Gastroesophageal sphincter (tissue), 4 donors: Measurements from ENCODE around the gene SMIM7. TPM values are rescaled to one million over a fixed set of nuclear protein-coding genes. Genes with fewer than 3 reads are reported as not detected.
A peak's percentile ranks its signal among the peaks of the same experiment; 100 is the strongest.
"Not testable (repeated sequence)": the region's sequence is repeated elsewhere in the genome, so short reads cannot be mapped to it uniquely, and the experiment has no call there.

Experiments
- ATAC-seq: fragments of 150-250 bp; one replicate; pipeline ENCODE4 v1.9.1; 2016; ENCODE audit warnings: mild to moderate bottlenecking, moderate library complexity
- H3K27ac ChIP-seq, 4 donors: fragments of 200-600 bp; sonication (generic) in 3 of 4; 1 replicate in 3 of 4; 2 replicates in 1 of 4; pipeline ENCODE4 v1.5.1; 2016 to 2019
- H3K27me3 ChIP-seq: fragments of 200-600 bp; sonication (generic); one replicate; pipeline ENCODE4 v1.5.1; 2019
- H3K36me3 ChIP-seq, 2 donors: fragments of 200-600 bp; sonication (generic); one replicate each; pipeline ENCODE4 v1.5.1; 2019; ENCODE audit warnings: control low read depth in 1 of 2
- H3K4me1 ChIP-seq, 3 donors: fragments of 200-600 bp; sonication (generic); 1 replicate in 2 of 3; 2 replicates in 1 of 3; pipeline ENCODE4 v1.5.1; 2016 to 2019; ENCODE audit warnings: control low read depth in 2 of 3
- H3K4me3 ChIP-seq, 2 donors: fragments of 200-600 bp; sonication (generic); one replicate each; pipeline ENCODE4 v1.5.1; 2019; ENCODE audit warnings: mild to moderate bottlenecking in 1 of 2, moderate library complexity in 1 of 2
- H3K9me3 ChIP-seq, 3 donors: fragments of 200-600 bp; sonication (generic); one replicate each; pipeline ENCODE4 v1.5.1; 2017 to 2019; ENCODE audit warnings: control low read depth in 2 of 3
- EP300 ChIP-seq: sonication (generic); formaldehyde crosslinking; IDR thresholded peaks from one replicate; pipeline ENCODE4 v1.6.1; 2017; ENCODE audit warnings: antibody characterized with exemption, mild to moderate bottlenecking
- POLR2A ChIP-seq, 2 donors: fragments of 450-650 bp; IDR thresholded peaks; one replicate each; pipeline ENCODE4 v1.6.1; 2017; ENCODE audit warnings: antibody characterized with exemption in 2 of 2, mild to moderate bottlenecking in 2 of 2, moderate library complexity in 1 of 2
- POLR2AphosphoS5 ChIP-seq: sonication (generic); formaldehyde crosslinking; IDR thresholded peaks from one replicate; pipeline ENCODE4 v1.6.1; 2017; ENCODE audit warnings: antibody characterized with exemption
- WGBS, 2 donors: methylation state at CpG; one replicate each; pipeline ENCODE4 v1.1.5; 2018; ENCODE audit warnings: low coverage in 1 of 2; 5-methylcytosine and 5-hydroxymethylcytosine counted together
- total RNA-seq, 4 donors: library from RNA; depleted of rRNA; stranded (reverse); fragments of >200 nt; gene quantifications; one replicate each; pipeline ENCODE4 v1.1.0, GENCODE V29; 2016
- TF ChIP-seq, protein P1 (sequence below), 4 experiments: fragments of 200-600 bp in 2 of 4; fragments of 450-650 bp in 2 of 4; sonication (generic) in 1 of 4; IDR thresholded peaks; one replicate each; pipeline ENCODE4 v1.5.1; 2017 to 2019; ENCODE audit warnings: antibody characterized with exemption in 4 of 4, mild to moderate bottlenecking in 2 of 4, moderate library complexity in 2 of 4

Gene SMIM7
- total RNA-seq, 4 donors from 2014 or later, result 73.4 to 112 (median 86.0) TPM

GRCh38 chr19:16654627-16655026 is 5.3 kb downstream of the SMIM7 start:
- 76 to 86% methylated on average over 2 to 3 of the region's 3 CpGs for WGBS, 2 donors
- peaks cover 0 to 90% of the 10 kb centered on the region in 2 donors for H3K36me3 ChIP-seq
- no peak overlapping the region for H3K4me3 ChIP-seq
- H3K9me3 ChIP-seq, result no peaks in the 10 kb centered on the region
- TF ChIP-seq, protein P1, sequence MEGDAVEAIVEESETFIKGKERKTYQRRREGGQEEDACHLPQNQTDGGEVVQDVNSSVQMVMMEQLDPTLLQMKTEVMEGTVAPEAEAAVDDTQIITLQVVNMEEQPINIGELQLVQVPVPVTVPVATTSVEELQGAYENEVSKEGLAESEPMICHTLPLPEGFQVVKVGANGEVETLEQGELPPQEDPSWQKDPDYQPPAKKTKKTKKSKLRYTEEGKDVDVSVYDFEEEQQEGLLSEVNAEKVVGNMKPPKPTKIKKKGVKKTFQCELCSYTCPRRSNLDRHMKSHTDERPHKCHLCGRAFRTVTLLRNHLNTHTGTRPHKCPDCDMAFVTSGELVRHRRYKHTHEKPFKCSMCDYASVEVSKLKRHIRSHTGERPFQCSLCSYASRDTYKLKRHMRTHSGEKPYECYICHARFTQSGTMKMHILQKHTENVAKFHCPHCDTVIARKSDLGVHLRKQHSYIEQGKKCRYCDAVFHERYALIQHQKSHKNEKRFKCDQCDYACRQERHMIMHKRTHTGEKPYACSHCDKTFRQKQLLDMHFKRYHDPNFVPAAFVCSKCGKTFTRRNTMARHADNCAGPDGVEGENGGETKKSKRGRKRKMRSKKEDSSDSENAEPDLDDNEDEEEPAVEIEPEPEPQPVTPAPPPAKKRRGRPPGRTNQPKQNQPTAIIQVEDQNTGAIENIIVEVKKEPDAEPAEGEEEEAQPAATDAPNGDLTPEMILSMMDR (IDR thresholded peaks at IDR 0.05), result no peak
- TF ChIP-seq EP300 (no peak), POLR2AphosphoS5 (no peak), POLR2A (IDR thresholded peaks at IDR 0.05) (no peak)
- no peaks in the 10 kb centered on the region for H3K27me3 ChIP-seq
- ATAC-seq, result no peak
- H3K27ac ChIP-seq, result peak overlapping the region in 1 of 4 donors; percentile 65
- H3K4me1 ChIP-seq, result peaks cover 0 to 81% (median 10%) of the 10 kb centered on the region in 3 donors

- Histone ChIP-seq H3K27me3 (no peaks in the 10 kb centered on the region), H3K4me3 (no peak overlapping the region), H3K9me3 (no peaks in the 10 kb centered on the region), H3K4me1 (peaks cover 0 to 82% (median 6%) of the 10 kb centered on the region in 3 donors), H3K36me3 (peaks cover 0 to 95% of the 10 kb centered on the region in 2 donors), H3K27ac (peak overlapping the region in 2 of 4 donors; percentile 65 to 68)
- 93 to 100% methylated on average over 3 of the region's 3 CpGs for WGBS, 2 donors
- TF ChIP-seq POLR2AphosphoS5, result no peak
- no peak for TF ChIP-seq POLR2A (IDR thresholded peaks at IDR 0.05)
- no peak for TF ChIP-seq EP300
- TF ChIP-seq, protein P1 (IDR thresholded peaks at IDR 0.05), result no peak
- ATAC-seq, result no peak
These were observed 5.8 kb downstream of the SMIM7 start for GRCh38 chr19:16654140-16654539.

GRCh38 chr19:16652854-16653253 is 7.1 kb downstream of the SMIM7 start:
- no peaks in the 10 kb centered on the region for H3K27me3 ChIP-seq
- H3K27ac ChIP-seq, result peak overlapping the region in 3 of 4 donors; percentile 50 to 68 (median 65)
- no peak for ATAC-seq
- TF ChIP-seq, protein P1 (IDR thresholded peaks at IDR 0.05), result no peak
- no peak for TF ChIP-seq EP300
- no peak for TF ChIP-seq POLR2A (IDR thresholded peaks at IDR 0.05)
- TF ChIP-seq POLR2AphosphoS5, result no peak
- no peak overlapping the region for H3K4me3 ChIP-seq
- WGBS, 2 donors, result 36 to 53% methylated on average over 6 to 7 of the region's 7 CpGs
- H3K36me3 ChIP-seq, result peaks cover 0 to 94% of the 10 kb centered on the region in 2 donors
- no peaks in the 10 kb centered on the region for H3K9me3 ChIP-seq
- peaks cover 0 to 73% (median 0%) of the 10 kb centered on the region in 3 donors for H3K4me1 ChIP-seq

- 75 to 88% methylated on average over 6 of the region's 8 CpGs for WGBS, 2 donors
- ATAC-seq, H3K9me3 ChIP-seq, H3K4me3 ChIP-seq, H3K27me3 ChIP-seq: not testable (repeated sequence)
- peaks cover 0 to 60% (median 0%) of the 10 kb centered on the region in 3 donors for H3K4me1 ChIP-seq
- H3K36me3 ChIP-seq, result peaks cover 0 to 94% of the 10 kb centered on the region in 2 donors
- peak overlapping the region in 2 of 4 donors; percentile 65 to 68 for H3K27ac ChIP-seq
These were observed 8.3 kb downstream of the SMIM7 start for GRCh38 chr19:16651421-16652188.

- TF ChIP-seq, protein P1 (IDR thresholded peaks at IDR 0.05), result no peak
- Histone ChIP-seq H3K27ac (no peak overlapping the region), H3K4me1 (peaks cover 0 to 53% (median 0%) of the 10 kb centered on the region in 3 donors), H3K36me3 (peaks cover 0 to 94% of the 10 kb centered on the region in 2 donors), H3K4me3 (no peak overlapping the region), H3K9me3 (no peaks in the 10 kb centered on the region), H3K27me3 (no peaks in the 10 kb centered on the region)
- no peak for ATAC-seq
- WGBS, 2 donors, result 77% methylated on average over 2 of the region's 2 CpGs; no CpG with 5 or more reads in 1 of the 2 donors
These were observed 9.1 kb downstream of the SMIM7 start for GRCh38 chr19:16650821-16651220.
